ENCODE measurements around the gene GATD1.

GATD1 gene

DNA sequence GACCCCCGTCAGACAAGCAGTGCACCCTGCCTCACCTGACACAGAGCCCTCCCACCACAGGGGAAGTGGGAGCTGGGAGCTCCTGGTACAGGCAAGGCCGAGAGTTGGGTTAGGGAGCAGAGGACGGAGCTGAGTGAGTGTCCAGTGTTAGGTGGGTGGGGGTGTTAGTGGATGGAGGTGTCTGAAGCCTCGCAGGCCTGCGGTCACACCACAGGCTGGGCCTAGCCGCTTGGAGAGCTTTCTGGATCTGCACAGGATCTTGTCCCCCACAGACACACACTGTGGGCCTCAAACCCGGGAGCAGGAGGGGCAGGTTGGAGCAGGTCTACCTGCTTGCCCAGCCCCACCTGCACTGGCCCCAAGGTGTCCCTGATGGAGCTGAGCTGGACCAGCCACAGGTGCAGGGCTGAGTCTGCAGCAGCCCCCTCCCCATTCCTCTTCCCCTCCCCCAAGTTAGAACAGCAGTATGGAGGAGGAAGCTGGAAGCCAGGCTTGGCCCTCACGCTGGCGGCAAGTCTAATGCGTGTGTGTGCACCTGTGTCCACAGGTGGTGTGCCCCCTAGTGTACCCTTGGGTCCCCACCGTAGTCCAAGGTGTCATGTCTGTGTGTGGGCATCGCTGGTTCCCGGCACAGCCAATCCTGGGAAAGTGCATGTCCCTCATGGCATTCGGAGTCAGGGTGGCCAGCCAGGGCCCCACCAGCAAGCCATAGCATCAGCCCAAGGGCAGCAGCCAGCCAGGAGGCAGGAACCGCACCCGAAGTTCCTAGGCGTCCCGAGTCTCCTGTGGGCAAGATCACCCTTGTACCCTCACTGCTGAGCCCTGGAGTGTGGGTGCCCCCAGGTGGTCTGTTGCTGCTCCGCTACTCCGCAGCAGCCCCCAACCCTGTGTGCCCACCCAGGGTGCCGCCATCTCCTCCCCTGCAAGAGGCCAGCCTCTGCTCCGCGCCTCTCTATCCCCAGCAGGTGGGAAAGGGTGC lies 2.0 kb upstream of the GATD1 start:
- no peak for DNase-seq (ENCODE audit: low read depth)

DNA sequence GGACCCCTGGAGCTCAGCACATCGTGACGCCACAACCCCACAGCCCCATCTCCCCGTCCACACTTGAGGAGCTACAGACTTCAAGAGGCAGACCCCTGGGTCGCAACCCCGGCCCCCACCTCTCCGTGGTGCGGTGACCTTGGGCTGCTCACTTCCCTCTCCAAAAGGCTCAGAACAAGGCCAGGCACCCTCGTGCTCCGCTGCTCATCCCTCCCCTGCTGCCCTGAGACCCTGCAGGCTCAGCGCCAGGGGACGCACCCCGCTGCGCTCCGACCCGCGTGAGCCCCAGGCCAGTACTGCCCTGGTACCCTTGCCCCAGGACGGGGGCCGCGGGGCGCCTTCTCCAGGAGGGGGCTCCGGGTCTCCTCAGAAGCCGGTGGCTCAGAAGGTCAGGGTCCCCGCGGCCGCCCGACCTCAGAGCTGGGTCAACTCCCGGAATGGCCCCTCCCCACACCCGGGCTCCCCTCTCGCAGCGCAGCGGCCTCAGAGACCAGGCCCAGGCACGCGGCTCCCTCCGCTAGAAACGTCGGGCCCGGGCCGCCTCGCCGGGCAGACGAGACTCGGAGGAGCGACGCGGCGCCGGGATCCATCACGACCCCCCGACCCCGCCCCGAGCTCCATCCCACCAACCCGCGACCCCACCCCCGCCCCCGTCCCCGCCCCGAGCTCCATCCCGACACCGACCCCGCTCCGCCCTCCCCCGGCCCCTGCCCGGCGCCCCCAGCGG lies 563 bp downstream of the GATD1 start:
- DNase-seq (ENCODE audit: low read depth), result peak; percentile 16

DNA sequence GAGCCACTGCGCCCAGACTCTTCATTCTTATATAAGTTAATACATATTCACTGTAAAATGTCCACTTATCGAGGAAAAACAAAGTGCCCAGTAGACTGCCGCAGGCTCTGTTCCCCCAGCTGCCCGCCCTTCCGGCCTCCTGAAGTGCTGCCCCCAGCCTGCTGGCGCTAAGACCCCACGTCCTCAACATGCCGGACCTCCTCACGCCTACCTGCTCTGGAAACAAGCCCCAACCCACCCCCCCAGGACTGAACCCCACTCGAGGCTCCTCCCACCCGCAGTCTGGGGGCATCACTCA lies 1.1 kb downstream of the GATD1 start:
- DNase-seq (ENCODE audit: low read depth), result no peak

DNA sequence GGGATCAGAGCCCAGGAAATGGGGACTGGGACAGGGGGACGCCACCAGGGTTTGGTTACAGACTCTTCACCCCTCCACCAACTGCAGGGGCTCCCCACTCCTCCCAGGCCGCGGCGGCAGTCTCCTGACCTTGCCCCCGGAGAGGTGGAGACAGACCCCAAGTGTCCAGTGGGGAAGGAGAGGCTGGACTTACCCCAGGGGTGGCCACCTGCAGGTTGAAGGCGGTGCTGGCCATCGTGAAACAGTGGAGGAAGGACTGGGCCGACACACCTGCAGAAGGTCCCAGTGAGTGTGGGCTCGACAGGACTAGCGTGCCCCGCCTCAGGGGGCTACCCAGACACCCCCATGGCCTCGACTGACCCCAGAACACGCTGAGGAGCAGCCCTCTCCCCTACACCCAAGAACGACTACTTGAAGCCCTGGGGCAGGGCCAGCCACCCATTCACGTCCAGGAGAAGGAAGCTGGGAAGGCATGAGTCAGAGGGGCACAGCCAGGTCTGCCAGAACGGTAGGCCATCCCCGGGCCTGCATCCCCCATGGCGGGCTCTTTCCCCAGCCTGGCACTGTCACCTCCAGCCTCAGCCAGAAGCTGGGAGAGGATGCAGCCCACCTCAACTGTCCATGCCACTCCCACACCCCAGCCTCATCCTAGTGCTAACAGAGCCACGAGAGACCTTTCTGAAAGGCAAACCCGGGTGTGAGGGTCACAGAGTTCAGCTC lies 2.3 kb downstream of the GATD1 start:
- no peak for DNase-seq (ENCODE audit: low read depth)

DNA sequence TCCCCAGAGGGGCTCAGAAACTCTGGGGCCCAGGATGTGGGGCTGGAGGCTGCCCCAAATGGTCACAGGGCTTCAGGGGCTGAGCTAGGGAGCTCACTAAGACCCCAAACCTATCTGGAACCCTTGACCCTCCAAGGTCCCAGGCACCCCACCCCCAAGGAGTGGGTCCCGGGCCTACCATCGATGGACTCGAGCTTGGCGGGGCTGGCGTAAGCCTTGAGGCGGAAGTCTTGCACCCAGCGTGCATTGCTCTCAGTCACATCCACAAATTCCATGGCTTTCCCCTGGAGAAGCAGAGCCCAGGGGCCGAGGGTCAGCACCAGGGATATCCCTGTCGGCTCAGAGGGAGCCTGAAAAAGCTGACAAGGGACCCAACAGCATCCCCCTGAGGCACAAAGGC lies 3.5 kb downstream of the GATD1 start:
- no peak for DNase-seq (ENCODE audit: low read depth)

DNA sequence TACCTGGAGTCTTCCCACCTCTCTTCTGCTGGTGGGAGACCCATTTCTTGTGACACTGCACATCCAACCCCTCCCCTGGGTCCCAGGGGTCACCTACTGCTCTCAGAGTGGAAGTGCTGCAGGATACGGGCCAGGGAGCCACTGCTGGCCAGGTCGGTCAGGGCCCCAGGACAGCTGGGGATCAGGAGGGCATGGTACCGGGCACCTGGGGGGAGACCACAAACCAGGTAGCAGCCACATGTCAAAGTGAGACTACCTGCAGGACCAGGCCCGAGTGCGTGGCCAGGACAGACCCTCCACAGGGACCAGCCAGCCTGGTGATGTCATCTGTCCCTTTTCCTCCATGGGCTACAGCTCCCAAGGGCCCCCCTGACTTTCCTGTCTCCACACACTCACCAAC lies 3.9 kb downstream of the GATD1 start:
- no peak for DNase-seq (ENCODE audit: low read depth)

DNA sequence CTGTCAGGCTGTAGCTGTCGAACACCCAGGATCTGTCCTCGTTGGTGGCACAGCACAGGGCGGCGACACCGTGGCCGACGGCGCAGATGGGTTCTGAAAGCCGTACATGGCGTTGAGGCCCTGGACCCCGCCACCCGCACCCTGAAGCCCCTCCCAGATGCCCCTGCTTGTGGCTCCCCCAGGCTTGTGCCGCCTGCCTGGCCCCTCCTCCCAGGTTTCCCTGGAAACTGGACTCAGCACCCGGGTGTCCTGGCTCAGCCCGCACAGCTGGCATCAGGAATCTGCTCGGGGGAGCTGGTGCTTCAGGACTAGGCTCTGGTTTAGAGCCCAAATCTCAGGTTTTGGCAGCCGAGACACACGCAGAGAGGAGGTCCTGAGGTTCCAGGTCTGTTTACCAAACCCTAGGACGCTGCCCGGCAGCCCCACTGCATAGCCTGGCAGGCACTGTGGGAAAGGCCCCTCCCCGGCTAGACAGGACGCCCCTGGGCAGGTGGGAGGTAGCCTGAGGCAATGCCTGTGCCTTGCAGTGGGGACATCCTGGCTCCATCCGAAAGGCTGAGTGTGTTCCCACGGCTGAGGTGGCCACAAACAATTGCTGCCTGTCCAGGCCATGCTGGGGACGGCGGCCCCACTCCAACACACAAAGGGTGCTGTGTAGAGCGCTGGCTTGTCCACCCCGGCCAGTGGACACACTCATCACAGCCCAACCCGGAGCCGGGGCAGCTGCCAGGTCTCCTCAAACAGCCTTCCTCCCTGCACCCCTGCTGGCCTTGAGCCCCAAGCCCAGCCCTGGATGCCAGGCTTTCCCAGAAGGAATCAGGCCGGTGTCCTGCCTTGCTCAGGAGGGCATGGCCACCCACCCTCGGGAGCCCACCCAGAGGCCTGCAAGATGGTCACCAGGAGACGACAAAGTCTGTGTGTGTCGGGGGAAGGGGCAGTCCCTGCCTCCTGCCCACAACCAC lies 4.6 kb downstream of the GATD1 start:
- no peak for DNase-seq (ENCODE audit: low read depth)

DNA sequence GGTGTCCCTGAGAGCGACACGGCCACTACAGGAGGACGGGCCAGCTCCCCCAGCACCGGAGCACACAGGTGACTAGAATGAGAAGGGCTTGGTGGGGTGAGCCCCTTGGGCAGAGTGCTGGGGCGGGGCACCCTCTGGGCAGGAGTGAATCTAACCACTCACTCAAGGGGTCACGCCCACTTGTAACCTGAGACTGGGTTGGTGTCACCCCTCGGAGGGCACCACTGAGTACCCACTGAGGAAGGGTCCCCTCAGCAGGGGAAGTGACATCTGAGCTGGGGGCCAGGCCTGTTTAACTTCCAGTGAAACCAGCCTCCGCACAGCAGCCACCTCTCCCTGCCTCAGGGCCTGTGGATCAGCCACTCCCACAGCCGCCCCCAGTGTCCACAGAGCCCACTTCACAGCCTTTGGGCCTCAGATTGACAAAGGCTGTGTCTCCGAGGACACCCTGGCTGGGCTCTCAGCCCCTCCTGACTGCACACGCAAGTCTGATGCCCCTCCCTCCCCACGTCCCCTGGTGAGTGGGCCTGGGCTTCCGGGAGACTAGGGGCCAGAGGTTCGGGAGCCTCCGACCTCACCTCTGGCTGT lies 5.6 kb downstream of the GATD1 start:
- DNase-seq (ENCODE audit: low read depth), result no peak

DNA sequence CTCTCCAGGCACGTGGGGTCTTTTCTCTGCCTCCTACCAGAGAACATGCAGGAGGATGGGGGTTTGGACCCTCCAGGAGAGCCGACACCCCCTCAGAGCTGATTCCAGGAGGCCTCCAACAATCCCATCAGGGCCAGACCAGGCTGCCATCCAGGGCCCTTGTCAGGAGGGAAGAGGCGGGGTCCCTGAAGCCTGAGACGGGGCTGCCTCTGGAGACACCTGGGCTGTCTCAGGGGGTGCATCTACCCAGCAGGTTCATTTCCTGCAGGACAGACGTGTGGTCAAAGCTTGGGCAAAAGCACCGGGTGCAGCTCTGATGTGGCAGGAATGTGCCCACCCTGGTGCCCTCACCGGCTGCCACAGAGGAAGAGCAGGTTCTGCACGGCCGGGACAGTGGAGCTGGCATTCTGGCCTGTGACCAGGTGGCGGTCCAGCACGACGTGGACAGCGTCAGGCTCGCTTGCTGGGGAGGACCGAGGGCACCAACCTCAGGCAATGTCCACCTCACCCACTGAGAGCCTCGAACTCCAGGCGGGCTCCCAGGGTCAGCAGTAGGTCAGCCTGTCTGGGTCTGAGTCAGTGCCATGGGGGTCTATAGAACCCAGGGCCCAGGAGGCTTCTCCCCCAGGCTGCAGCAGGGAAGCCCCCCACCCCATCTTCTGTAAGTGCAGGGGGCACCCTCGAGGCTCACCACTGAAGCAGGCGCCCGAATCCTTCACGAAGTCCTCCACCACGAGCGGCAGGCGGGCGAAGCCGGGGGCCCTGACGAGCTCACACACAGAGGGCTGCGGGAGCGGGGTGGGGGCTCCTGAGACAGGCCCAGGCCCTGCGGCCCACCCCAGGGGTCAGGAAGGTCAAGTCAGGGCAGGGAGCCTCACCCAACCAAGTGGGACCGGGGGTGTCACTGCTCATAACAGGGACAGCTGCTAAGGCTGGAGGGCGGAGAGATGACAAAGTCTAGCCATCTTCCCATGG lies 6.4 kb downstream of the GATD1 start:
- no peak for DNase-seq (ENCODE audit: low read depth)

DNA sequence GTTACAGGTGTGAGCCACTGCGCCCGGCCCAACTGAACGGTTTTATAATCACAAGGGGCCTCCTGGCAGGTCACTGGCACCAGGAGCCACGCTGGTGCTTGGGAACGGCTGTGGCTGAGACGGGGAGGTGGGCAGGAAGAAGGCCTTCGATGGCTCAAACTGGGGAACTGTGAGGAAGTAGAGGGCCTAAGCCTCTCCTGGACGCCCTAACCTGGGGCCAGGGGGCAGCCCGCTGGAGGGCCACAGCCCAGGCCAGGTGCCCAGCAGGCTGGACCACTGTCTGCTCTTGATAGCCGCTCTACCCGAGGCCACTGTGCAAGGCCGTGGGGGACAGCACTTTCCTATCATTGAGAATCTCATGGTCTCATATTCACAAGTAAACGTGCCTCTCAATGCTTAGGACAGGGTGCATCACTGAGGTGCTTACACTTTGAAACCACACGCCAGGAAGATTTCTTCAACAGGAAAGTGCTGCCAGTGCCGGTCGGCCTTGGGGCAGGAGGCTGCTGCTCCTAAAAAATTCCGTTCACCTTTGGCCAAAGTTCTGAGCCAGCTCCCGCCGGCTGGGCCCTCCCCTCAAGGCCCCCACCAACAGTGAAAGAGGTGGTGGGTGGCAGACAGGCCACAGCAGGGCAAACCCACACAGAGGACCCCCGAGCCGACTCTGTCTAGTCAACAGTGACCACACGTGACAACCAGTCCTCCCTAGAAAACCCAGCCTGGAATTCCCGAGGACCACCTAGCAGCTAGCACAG lies 7.2 kb downstream of the GATD1 start:
- no peak for DNase-seq (ENCODE audit: low read depth)

DNA sequence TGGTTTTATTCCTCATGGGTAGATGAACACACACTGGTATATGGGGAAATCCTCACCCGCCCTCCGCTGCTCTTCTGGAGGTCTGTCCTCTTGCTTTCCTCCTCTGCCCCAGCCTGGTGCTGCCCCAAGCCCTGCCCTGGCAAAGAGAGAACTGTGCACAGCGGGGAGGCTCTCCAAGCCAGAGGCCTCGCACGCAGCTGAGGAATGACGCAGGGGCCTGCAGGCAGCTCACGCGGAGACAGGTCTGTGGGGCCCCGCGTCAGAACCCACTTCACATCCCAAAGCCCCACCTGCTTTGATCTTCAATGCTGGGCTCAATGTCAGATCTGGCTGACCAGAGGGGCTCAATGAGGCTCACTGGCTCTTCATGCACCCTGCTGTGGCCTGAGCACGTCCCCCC lies 10.0 kb downstream of the GATD1 start:
- DNase-seq (ENCODE audit: low read depth), result no peak

DNA sequence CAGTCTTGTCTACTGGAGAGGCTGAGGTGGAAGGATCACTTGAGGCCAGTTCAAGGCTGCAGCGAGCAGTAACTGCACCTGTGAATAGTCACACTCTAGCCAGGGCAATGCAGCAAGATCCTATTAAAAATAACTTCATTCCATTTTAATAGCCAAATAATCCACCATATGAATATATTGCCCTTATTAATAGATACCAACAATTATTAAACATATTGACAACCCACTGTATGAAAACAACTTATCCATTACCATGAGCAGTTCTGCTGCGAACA lies 10.4 kb downstream of the GATD1 start:
- no peak for DNase-seq (ENCODE audit: low read depth)

DNA sequence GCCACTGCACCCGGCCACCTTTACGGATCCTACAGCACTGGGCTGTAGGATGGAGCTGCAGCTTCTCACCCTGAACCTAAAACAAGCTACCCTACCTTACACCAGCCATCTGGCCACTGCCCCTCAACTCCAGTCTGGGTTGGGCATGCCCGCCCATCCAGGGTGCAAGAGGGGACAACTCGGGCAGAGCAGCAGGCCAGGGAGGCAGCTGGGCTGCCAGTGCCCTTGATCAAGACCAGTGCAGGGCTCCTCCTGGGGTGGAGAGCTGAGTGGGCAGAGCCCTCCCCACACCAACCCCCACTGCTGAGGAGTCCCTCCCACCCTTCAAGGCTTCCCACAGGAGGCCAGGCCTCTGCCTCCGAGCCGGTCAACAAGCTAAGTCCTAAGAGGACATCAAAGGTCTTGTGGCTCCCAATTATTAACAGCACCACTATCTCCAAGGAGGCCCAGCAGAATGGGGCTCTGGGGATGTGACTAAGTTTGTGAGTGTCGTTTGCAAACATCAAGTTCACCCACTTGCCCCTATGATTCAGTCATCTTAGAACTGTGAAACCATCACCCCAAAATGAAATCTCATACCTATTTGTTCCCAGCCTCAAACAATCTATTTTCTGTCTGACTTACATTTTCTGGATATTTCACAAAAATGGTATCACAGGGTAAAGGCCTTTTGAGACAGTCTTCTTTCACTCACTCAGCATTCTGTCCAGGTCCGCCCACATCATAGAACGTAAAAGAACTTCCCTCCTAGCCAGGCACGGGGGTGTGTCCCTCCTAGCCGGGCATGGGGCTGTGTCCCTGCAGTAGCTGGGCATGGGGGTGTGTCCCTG lies 11.0 kb downstream of the GATD1 start:
- DNase-seq (ENCODE audit: low read depth), result no peak

DNA sequence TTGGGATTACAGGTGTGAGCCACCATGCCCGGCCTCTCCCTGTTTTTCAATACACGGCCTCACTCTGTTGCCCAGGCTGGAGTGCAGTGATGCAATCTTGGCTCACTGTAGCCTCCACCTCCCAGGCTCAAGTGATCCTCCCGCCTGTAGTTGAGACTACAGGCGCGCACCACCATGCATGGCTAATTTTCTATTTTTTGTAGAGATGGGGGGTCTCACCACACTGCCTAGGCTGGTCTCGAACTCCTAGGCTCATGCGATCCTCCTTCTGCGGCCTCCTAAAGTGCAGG lies 11.5 kb downstream of the GATD1 start:
- no peak for DNase-seq (ENCODE audit: low read depth)

DNA sequence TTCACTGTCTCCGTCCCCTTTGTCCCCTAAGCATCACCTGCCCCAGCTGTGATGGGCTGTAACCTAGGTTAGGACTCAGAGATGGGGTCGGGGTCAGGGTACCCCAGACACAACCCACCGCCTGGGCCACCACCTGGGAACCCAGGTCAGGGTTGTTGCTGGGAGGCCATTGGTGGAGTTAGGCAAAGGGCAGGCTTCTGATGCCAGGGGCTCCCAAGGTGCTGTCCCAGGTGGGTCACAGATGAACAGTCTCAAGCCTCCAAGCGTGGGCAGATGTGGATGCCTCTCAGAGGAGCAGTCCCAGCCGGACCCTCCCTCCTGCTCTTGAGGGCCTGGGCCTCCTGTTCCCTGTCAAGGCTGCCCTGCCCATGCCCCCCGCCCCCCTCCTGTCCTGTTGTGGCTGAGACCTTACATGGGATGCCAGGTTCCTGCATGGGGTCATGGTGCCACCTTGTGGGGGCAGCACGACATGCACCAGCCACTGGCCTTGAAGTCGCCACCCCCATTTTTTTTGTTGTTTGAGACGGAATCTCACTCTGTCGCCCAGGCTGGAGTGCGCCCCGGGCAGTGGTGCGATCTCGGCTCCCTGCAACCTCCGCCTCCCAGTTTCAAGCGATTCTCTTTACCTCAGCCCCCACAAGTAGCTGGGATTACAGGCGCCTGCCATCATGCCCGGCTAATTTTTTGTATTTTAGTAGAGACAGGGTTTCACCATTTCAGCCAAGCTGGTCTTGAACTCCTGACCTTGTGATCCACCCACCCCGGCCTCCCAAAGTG lies 12.1 kb downstream of the GATD1 start:
- DNase-seq (ENCODE audit: low read depth), result peak; percentile 32

DNA sequence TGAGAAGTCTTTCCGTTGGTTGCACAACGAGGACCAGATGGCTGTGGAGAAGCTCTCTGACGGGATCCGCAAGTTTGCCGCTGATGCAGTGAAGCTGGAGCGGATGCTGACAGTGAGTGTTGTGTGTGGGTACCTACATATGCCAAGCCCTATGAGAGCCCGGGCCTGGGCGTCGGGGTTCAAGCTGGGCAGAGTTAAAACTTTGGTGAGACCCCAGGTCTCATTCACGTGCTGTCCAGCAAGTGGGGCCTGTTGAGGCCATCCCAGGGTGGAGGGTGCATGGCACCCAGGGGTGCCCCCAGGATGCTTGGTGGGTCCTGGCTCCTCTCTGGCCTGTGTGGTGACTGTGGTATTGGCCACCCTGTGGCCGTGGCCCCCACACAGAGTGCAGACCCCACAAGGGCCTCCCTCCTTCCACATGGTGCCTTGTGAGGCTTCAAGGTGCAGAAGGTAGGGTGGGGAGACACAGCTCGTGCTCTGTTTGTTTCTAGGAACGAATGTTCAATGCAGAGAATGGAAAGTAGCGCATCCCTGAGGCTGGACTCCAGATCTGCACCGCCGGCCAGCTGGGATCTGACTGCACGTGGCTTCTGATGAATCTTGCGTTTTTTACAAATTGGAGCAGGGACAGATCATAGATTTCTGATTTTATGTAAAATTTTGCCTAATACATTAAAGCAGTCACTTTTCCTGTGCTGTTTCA lies 12.8 kb downstream of the GATD1 start:
- DNase-seq (ENCODE audit: low read depth), result no peak

DNA sequence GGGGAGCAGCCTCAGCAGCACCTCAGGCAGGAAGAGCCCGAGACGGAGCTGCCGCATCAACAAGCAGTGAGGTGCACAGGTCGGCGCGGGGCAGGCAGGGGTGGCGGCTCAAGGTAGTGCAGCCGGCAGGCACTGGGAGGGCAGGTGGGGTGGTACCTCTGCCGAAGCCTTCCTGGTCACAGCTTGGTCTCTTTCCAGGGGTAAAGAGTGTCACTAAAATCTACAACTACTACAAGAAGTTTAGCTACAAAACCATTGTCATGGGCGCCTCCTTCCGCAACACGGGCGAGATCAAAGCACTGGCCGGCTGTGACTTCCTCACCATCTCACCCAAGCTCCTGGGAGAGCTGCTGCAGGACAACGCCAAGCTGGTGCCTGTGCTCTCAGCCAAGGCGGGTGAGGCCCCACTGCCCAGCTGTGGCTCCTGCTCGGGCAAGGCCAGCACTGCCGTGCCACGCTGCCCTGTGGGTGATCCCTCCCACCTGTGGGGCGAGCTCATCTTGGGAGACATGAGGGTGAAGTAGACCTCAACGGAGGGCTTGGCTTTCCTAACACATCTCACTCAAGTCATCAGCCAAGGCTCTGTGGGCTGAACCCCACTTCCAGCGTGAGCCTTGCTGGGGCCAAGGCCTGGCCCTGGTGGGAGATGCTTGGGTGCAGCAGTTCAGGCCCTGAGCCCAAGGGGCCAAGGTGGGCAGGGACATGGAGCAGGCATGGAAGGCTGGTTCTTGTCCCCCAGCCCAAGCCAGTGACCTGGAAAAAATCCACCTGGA lies 13.6 kb downstream of the GATD1 start:
- DNase-seq (ENCODE audit: low read depth), result no peak

Measured in stimulated activated CD8-positive, alpha-beta memory T cell treated with anti-CD3 and anti-CD28 coated beads, Interleukin-12 subunit alpha, Interleukin-12 subunit beta, amount 100 ng/mL, for 4 hours (primary cell).